ENCODE measurements around the gene UBE2E1.
"Not testable (repeated sequence)": the region's sequence is repeated elsewhere in the genome, so short reads cannot be mapped to it uniquely, and the experiment has no call there.

Gene UBE2E1

DNA sequence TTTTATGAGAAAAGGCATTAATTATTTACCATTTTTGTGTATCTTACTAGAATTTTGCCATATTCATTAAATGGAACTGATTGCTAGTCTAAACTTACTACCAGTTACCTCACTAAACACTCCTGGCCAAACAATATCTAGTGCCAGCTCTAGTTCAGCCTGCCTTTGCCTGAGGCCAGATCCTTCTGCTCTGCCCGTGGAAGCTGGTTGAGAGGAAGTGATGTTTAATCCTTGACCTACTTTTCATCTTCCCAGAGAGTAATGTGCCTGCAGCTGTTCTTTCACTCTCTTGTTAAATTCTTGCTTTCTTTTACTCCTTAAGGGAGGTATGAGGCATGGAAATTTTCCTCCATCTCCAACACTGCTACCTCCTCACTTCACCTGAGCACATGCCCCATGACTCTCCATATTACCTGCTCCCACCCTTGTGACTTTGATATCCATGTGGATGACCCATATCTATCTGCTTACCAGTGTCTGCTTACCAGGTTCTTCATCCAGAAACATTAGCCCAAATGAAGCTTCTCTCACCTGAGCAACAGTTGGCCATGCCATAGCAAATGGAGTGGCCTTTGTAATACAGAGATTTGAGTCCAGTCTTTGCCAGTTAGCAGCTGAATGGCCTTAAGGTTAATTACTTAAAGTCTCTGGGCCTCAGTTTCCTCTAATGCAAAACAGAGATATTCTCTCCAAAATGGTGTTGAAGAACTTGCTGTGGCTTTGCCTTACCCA is 53.4 kb downstream of the UBE2E1 start:
- no peak for DNase-seq

GRCh38 chr3:23859839-23860382 is 54.2 kb downstream of the UBE2E1 start:
- no peak for DNase-seq

DNA sequence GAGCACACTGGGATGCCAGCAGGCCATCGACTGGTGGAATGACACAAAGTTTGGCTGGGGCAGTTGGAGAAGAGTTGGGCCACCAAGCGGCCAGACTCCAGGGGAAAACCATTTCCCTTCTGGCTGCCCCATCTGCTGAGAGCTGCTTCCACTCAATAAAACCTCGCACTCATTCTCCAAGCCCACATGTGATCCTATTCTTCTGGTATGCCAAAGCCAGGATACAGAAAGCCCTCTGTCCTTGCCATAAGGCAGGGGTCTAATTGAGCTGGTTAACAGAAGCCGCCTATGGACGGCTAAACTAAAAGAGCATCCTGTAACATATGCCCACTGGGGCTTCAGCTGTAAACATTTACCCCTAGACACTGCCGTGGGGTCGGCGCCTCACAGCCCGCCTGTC is 55.9 kb downstream of the UBE2E1 start:
- no peak for DNase-seq

GRCh38 chr3:23863060-23863459 is 57.3 kb downstream of the UBE2E1 start:
- no peak for DNase-seq

DNA sequence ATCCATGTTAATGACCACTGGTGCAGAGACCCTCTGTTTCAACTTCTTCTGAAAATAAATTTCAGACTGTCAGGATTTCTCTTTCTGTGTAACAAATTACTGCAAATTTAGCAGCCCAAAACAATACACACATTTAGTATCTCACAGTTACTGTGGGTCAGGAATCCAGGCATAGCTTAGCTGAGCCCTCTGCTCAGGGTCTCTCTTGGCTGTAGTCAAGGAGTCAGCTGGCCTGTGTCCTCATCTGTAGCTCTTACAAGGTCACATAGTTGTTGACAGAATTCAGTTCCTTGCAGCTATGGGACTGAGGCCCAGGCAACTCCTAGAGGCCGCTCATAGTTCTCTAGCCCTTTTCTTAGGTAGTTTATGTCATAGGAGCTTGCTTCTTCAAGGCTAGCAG is 59.2 kb downstream of the UBE2E1 start:
- DNase-seq = no peak

GRCh38 chr3:23865595-23866396 is 60.0 kb downstream of the UBE2E1 start:
- DNase-seq = no peak

DNA sequence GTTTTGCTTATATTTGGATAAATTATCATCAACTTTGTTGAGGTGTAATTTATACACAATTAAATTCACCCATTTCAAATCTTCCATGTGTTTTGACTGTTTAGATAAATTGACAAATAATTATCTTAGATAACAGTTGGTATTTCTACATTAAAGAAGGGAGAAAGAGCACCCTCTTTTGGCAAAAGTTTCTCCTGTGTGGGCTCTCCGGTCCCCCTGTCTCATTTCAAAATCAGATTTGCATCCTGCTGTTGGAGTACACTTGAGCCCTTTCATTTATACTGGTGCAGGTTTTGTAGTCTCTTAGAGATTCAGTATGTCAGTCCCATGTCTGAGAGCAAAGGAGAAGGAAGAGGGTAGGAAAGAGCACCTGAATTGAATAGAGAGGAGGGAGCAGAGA is 61.6 kb downstream of the UBE2E1 start:
- no peak for DNase-seq

DNA sequence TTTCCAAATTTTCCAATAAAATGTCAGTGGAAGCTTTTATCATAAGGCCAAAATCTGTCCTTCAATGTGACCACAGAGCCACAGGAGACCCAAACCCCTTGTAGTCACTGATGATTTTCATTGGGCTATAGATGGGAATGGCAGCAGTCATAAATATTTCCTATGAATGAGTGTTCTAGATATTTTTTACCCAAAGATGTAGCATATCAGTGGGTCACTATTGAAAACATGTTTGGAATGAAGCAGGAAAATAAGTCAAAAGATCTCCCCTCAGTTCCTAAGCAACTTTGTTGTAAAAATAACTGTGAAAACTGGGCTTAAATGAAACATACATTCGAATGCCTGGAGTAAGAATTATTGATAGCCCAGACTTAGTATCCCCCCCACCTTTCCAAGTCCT is 62.1 kb downstream of the UBE2E1 start:
- DNase-seq = no peak

GRCh38 chr3:23869977-23870662 is 64.4 kb downstream of the UBE2E1 start:
- DNase-seq = no peak

GRCh38 chr3:23870663-23871043 is 64.9 kb downstream of the UBE2E1 start:
- DNase-seq = not testable (repeated sequence)

- DNase-seq = not testable (repeated sequence)
These were observed 65.6 kb downstream of the UBE2E1 start for GRCh38 chr3:23871361-23871760.

- no peak for DNase-seq
These were observed 66.6 kb downstream of the UBE2E1 start for GRCh38 chr3:23872330-23872729.

- no peak for DNase-seq
These were observed 68.2 kb downstream of the UBE2E1 start for GRCh38 chr3:23873941-23874340.

DNA sequence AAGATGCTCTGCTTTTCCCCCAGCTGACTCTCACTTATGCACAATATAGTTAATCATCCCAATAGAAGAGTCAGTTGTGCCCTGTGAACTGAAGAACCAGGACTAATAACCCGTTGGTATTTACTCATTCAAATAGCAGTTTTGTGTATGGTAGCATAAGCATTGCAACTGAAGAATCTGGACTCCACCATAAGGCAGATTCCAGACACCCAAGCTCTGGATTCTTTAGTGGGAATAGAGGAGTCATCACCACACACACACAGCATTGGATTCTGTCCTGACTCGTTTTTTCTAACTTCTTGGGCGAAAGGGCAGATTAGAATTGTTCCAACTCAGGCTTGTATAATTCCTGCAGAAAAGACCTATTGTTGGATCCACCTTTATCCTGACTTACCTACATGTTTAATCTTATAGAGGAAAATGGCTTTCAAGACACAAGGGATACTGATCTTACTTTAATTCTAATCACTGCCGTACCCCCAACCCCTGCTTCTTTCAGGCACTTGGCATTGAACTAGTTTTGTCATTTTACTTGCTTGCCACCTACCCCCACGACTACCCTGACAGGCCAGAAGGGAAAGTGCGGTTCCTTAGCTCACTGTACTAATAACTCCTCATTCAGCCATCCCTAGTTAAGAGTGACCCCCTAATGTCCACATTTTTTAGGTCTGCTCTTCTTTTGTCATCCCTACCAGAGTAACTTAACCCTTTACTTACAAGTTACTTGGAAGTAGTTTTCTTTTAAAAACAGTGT is 68.8 kb downstream of the UBE2E1 start:
- no peak for DNase-seq

GRCh38 chr3:23875113-23875725 is 69.5 kb downstream of the UBE2E1 start:
- DNase-seq = no peak

DNA sequence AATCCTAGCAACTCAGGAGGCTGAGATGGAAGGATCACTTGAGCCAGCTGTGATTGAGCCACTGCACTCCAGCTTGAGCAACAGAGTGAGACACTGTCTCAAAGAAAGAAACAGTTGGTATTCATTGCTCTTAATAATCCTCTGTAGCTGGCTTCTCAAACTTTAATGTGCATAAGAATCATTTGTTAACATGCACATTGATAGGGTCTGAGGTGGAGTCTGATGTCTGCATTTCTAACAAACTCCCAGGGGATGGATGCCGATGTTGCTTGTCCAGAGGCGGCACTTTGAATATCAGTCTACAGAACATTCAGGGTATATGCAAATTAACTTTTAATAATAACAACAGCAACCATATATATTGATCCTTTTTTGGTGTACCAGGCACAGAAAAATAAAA is 71.2 kb downstream of the UBE2E1 start:
- DNase-seq = no peak

- DNase-seq = no peak
These were observed 71.7 kb downstream of the UBE2E1 start for GRCh38 chr3:23877329-23877980.

- DNase-seq = no peak
These were observed 73.7 kb downstream of the UBE2E1 start for GRCh38 chr3:23879485-23879884.

DNA sequence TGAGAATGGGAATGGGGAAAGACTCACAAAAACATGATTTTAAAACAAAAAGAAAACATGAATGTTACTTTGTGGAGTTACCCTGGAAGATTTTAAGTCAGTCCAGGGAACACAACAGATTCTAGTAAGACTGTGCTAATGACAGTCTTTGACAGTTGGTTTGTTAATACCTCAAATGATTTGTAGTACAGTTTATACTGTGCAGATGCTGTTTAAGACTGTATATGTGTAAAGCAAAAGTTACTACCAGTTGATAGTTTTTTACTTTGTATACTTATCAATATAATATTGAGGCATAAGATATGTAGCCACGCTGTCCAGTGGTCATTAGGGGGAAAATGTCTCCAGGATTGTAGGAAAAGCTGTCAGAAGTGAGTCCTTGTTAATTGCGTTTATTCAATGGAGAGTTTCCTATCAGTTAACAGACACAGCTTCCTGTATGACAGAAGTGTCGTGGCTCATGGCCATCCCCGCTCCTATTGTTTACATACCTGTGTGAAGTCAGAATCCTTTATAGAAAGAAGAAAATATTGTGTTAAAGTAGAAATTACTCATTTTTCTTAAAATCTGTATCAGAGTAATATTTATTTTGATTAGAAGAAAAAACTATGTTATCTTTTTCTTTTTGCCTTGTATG is 75.1 kb downstream of the UBE2E1 start:
- DNase-seq = no peak

DNA sequence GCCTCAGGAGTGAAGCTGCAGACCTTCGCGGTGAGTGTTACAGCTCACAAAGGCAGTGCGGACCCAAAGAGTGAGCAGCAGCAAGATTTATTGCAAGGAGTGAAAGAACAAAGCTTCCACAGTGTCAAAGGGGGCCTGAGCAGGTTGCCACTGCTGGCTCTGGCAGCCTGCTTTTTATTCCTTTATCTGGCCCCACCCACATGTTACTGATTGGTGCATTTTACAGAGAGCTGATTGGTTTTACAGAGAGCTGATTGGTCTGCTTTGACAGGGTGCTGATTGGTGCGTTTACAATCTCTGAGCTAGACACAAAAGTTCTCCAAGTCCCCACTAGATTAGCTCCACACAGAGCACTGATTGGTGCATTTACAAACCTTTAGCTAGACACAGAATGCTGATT is 76.2 kb downstream of the UBE2E1 start:
- DNase-seq = not testable (repeated sequence)

DNA sequence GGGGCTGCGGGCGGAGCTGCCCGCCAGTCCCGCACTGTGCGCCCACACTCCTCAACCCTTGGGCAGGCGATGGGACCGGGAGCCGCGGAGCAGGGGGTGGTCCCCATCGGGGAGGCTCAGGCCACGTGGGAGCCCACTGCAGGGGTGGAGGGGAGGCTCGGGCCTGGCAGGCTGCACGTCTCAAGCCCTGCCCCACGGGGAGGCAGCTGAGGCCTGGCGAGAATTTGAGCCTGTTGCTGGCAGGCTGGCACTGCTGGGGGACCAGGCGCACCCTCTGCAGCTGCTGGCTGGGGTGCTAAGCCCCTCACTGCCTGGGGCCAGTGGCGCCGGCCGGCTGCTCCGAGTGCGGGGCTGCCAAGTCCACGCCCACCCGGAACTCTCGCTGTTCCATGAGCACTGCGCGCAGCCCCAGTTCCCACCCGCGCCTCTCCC is 76.7 kb downstream of the UBE2E1 start:
- DNase-seq = no peak
